Stimulated activated CD4-positive, alpha-beta T cell treated with anti-CD3 and anti-CD28 coated beads, Interleukin-2, amount 100 ng/mL, for 48 hours (primary cell): ENCODE results near the gene ERI3.

Experiments used
- DNase-seq, 2 donors: peaks; one replicate each; pipeline ENCODE4 v3.0.0-alpha.2; 2020

ERI3 gene

DNA sequence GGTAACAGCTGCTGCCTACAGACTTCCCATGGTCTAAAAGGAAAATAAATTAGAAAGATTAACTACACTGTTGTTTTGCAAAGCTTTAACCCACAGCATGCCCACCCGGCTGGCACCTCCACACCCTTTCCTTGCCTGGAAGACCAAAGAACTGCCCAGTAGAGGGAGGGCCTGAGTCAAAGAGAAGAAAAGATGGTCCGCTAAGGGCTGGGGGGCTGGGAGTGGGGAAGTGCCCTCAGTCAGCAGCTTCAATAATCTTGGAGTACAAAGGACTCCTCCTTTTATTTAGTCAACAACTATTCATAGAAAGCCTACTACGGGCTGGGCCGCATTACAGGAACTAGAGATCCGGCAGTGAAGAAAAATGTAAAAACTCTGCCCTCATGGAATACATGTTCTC is 40.6 kb downstream of the ERI3 start:
- no peak for DNase-seq

DNA sequence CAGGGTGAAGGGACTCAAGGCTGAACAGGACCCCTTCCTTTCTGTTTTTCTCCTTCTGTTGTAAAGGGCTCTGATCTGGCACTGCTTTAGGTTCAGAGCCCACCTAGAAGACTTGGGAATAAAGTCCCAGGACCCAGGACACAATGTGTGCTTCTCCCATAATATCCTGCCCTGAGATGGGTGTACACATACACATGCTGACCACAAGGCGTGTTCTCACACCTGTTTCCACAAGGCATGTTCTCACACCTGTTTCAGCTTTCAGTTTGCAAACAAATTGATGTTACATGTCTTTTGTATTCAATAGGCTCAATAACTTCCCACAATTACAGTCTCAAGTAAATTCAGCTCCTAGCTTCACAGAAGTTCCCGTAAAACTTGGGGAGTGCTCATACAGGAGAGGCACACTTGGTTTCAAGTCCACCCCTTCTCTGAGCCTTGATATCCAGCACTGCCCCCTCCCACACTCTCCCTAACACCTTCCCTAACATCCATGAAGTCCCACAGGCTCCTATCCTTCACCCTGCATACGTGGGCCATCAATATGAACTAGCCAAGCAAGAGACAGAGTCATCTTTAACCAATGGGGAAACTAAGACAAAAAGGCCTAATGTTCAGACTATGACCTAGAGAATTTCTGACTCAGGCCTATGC is 41.7 kb downstream of the ERI3 start:
- DNase-seq, result no peak

GRCh38 chr1:44312399-44313196 is 42.5 kb downstream of the ERI3 start:
- DNase-seq, result no peak

GRCh38 chr1:44310006-44310405 is 45.1 kb downstream of the ERI3 start:
- DNase-seq, result no peak

DNA sequence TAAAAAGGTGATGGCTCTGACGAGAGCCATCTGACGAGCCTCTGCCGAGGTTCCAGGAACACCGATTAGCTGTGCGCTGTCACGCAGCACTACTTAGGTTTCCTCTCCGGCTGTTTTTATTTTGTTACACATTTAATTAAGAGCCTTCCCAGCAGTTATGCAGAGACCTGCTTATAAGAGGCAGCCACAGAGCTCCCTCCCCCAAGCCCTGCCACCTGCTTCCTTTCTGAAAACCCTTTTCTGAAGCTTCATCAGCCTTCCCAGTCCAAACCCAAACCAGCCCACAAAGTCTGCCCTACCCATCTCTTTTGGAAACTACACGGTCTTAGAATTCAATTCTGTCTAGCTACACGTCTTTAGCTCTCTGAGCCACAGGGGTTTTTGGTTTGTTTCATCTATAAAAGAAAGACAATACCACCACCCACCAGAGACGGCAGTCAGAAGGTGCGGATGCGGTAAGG is 49.1 kb downstream of the ERI3 start:
- peak in 1 of 2 donors; percentile 7 for DNase-seq

- DNase-seq, result no peak
These were observed 51.5 kb downstream of the ERI3 start for GRCh38 chr1:44303532-44303931.

- DNase-seq, result no peak
These were observed 52.5 kb downstream of the ERI3 start for GRCh38 chr1:44302541-44302940.

- no peak for DNase-seq
These were observed 53.6 kb downstream of the ERI3 start for GRCh38 chr1:44301442-44301841.

GRCh38 chr1:44300852-44301251 is 54.2 kb downstream of the ERI3 start:
- no peak for DNase-seq

GRCh38 chr1:44297695-44298400 is 57.2 kb downstream of the ERI3 start:
- no peak for DNase-seq

DNA sequence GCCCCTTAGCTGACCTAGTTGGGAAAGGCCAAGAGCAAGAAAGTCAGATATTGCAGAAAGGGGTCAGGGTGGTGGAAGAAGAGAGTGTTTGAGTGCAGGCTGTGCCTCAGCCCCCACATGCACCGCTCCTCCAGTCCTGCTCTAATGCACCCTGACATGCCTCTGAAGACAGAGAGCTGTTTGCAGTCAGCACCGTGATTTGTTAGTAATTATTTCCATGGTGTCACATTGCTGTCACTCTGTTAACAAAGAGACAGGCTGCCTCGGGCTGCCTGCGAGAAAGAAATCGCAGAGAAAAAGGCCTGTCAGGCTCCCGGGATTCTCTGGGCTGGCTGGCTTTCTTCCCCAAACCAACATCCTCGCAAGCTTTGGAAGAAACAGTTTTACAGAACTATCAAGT is 58.3 kb downstream of the ERI3 start:
- no peak for DNase-seq

- no peak for DNase-seq
These were observed 59.0 kb downstream of the ERI3 start for GRCh38 chr1:44296086-44296485.

- no peak for DNase-seq
These were observed 60.5 kb downstream of the ERI3 start for GRCh38 chr1:44294588-44295007.

GRCh38 chr1:44293761-44294315 is 61.2 kb downstream of the ERI3 start:
- DNase-seq, result no peak

DNA sequence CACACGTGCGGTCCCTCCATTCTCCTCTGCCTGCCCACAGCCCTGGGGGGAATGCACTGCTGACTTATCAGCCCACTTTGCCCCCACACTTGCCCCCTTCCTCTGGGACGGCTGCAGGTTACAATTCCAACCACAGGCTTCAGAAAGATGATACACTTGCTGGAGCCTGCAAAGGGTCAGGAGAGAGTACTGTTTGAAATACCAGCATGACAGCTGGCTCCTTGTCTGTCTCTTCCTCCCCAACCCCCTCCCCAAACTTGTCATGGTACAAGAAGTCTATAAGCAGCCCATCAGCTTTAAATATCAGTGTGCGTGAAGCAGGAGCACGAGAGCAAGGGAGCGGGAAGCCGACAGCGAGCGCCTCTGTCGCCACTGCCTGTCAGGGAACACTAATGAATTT is 62.4 kb downstream of the ERI3 start:
- no peak for DNase-seq

DNA sequence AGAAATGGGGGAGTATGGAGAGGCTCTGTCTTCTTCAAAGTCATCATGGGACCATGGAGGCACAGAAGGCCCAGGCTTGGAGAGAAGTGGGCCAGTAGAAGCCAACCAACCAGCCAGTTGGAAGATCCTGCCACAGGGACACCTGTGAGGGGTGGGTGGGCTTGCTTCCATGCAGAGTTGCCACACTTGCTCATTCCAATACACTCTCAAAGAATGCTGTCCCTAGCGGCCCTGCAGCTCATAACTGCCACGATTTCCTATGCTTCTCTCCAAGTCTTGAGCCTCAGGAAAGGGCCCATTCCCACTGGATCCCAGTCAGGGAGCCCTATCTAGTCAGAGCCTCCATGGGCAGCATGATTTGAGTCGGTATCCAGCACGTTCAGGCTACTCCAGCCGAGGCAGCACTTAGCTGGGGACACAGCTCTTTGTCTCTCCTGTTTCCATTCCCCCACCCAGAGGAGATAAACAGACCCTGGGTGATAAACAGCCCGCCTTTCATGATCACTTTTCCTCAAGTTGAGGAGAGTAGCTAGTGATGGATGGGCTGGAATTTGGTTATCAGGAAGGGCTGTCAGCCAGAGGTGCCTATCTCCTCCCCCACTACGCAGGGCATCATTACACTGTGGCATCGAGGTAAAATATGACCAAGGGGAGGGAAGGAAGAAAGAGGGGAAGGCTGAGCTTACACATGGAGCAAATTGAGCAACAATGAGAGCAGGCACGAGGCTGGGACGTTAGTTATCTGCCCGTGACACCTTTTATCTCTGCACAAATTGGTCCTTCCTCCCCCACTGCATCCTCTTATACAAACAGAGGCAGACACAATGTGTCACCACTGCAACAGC is 64.6 kb downstream of the ERI3 start:
- no peak for DNase-seq

DNA sequence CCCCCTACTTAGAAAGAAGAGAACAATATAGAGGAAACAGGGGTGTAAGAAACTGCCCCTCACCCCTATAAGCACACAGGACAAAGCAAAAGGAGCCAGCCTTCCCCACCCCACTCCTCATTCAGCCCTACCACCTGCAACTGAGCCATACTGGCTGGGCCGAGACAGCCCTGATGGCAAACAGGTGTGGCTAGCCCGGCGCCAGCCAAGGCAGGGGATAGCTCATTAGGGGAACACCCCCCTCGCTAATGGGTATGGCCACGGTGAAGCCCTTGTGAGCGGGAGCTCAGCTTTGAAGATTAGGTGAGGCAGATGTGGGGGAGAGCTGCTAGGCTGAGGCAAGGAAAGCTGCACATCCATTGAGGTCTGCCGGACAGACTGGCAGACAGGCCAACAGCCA is 65.5 kb downstream of the ERI3 start:
- DNase-seq, result no peak

- no peak for DNase-seq
These were observed 66.2 kb downstream of the ERI3 start for GRCh38 chr1:44288883-44289282.

- no peak for DNase-seq
These were observed 70.9 kb downstream of the ERI3 start for GRCh38 chr1:44284184-44284583.

GRCh38 chr1:44283524-44284173 is 71.4 kb downstream of the ERI3 start:
- DNase-seq, result no peak

- DNase-seq, result no peak
These were observed 72.2 kb downstream of the ERI3 start for GRCh38 chr1:44282704-44283426.
